Measurements from ENCODE around the gene GATB.

The GATB gene

GRCh38 chr4:151641167-151641566, 119.6 kb downstream of the GATB start:
- H3K36me3 ChIP-seq, result no peaks in the 10 kb centered on the region
- H3K9me3 ChIP-seq, result no peaks in the 10 kb centered on the region
- no peak for TF ChIP-seq CTCF (IDR thresholded peaks at IDR 0.05)

DNA sequence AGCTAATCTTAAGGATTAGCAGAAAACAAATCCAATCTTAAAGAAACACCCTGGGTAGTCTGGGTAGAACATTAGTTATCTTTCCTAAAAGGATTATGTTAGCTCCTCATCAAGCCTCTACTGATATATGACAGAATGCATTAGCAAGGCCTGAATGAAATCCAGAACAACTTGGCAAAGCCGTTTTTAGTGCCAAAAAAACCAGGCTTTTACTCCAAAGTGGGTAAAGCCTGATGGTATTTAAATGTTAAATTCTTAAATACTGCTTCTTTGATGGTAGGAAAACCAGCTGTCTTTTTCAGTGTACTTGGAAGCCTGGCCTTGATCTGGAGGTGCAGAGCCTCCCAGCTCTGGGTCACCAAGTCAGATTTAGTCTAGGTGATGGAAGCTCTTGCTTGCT, 120.4 kb downstream of the GATB start:
- H3K4me3 ChIP-seq (ENCODE audit: low read depth in 1 of 2, low read length in 1 of 2), result no peak overlapping the region
- H3K27ac ChIP-seq, result no peak overlapping the region
- no peaks in the 10 kb centered on the region for H3K27me3 ChIP-seq
- H3K9me3 ChIP-seq, result no peaks in the 10 kb centered on the region
- no peaks in the 10 kb centered on the region for H3K36me3 ChIP-seq
- no peak for TF ChIP-seq CTCF (IDR thresholded peaks at IDR 0.05)
- H3K4me1 ChIP-seq (ENCODE audit: control insufficient read depth in 1 of 2, insufficient read depth in 1 of 2, low read depth in 1 of 2, low read length in 1 of 2), result peaks cover 0 to 11% of the 10 kb centered on the region in 2 experiments

More at GRCh38 chr4:151641167-151641566, 119.6 kb downstream of the GATB start:
- no peaks in the 10 kb centered on the region for H3K27me3 ChIP-seq
- no peak overlapping the region for H3K27ac ChIP-seq
- H3K4me3 ChIP-seq (ENCODE audit: low read depth in 1 of 2, low read length in 1 of 2), result no peak overlapping the region
- H3K4me1 ChIP-seq (ENCODE audit: control insufficient read depth in 1 of 2, insufficient read depth in 1 of 2, low read depth in 1 of 2, low read length in 1 of 2), result peaks cover 0 to 11% of the 10 kb centered on the region in 2 experiments

DNA sequence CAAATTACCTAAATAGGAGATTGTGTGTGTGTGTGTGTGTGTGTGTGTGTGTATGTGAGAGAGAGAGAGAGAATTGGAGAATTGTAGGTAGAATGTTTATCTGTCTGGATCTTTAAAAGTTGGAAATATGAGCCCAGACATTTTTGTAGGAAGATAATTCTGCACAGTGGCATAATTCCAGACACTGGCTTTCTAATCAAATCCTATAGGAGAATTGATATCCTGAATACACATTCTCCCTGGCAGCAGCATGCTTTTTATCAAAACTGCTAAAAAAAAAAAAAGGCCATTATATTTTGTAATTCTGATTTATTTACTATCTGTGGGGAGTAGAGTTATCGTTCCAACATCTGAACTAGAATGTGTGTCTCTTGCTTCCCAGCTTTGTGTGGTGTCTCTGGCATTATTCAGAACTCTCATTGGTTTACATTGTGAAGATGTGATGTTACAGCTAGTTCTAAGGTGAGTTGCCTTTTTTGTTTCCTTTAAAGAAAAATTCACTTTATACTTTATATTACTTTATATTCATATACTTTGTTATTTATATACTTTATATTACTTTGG, 122.4 kb downstream of the GATB start:
- no peaks in the 10 kb centered on the region for H3K9me3 ChIP-seq
- peaks cover 0 to 11% of the 10 kb centered on the region in 2 experiments for H3K4me1 ChIP-seq (ENCODE audit: control insufficient read depth in 1 of 2, insufficient read depth in 1 of 2, low read depth in 1 of 2, low read length in 1 of 2)
- H3K27me3 ChIP-seq, result no peaks in the 10 kb centered on the region
- no peak overlapping the region for H3K27ac ChIP-seq
- no peaks in the 10 kb centered on the region for H3K36me3 ChIP-seq
- TF ChIP-seq CTCF (IDR thresholded peaks at IDR 0.05), result no peak
- no peak overlapping the region for H3K4me3 ChIP-seq (ENCODE audit: low read depth in 1 of 2, low read length in 1 of 2)

- no peak for TF ChIP-seq CTCF (IDR thresholded peaks at IDR 0.05)
- Histone ChIP-seq H3K27me3 (peaks cover 11% of the 10 kb centered on the region), H3K4me3 (ENCODE audit: low read depth in 1 of 2, low read length in 1 of 2) (no peak overlapping the region), H3K4me1 (ENCODE audit: control insufficient read depth in 1 of 2, insufficient read depth in 1 of 2, low read depth in 1 of 2, low read length in 1 of 2) (no peaks in the 10 kb centered on the region), H3K36me3 (no peaks in the 10 kb centered on the region), H3K9me3 (no peaks in the 10 kb centered on the region), H3K27ac (no peak overlapping the region)
These were observed 129.5 kb downstream of the GATB start for GRCh38 chr4:151631349-151631748.

- Histone ChIP-seq H3K27me3 (peaks cover 21% of the 10 kb centered on the region), H3K36me3 (no peaks in the 10 kb centered on the region)
- TF ChIP-seq CTCF (IDR thresholded peaks at IDR 0.05), result no peak
These were observed 131.6 kb downstream of the GATB start for GRCh38 chr4:151629097-151629783.

More at GRCh38 chr4:151629097-151629783, 131.6 kb downstream of the GATB start:
- H3K27ac ChIP-seq, result no peak overlapping the region
- H3K4me3 ChIP-seq (ENCODE audit: low read depth in 1 of 2, low read length in 1 of 2), result no peak overlapping the region
- H3K4me1 ChIP-seq (ENCODE audit: control insufficient read depth in 1 of 2, insufficient read depth in 1 of 2, low read depth in 1 of 2, low read length in 1 of 2), result no peaks in the 10 kb centered on the region
- H3K9me3 ChIP-seq, result no peaks in the 10 kb centered on the region

Data from neutrophil (primary cell).